Liver (tissue), 3 donors: ENCODE data around the gene MYBPHL.

Experiments used
- CTCF ChIP-seq: fragments of 150-350 bp; IDR thresholded peaks from 2 replicates; pipeline ENCODE4 v1.5.1; 2017; ENCODE audit warnings: improper control_type of control experiment, low read depth, low read length; ENCODE audit not compliant: missing input control
- EGR1 ChIP-seq, 2 donors: IDR thresholded peaks; 2 replicates each; pipeline ENCODE4 v1.6.1; 2016 to 2018; ENCODE audit warnings: antibody characterized with exemption in 2 of 2, low read depth in 2 of 2
- FOXA1 ChIP-seq: IDR thresholded peaks from 2 replicates; pipeline ENCODE4 v1.6.1; 2016; ENCODE audit warnings: antibody characterized with exemption
- HNF4A ChIP-seq, 2 donors: conservative IDR thresholded peaks; 2 replicates each; pipeline ENCODE4 v1.6.1; 2016; ENCODE audit warnings: antibody characterized with exemption in 2 of 2, mild to moderate bottlenecking in 2 of 2
- TAF1 ChIP-seq: conservative IDR thresholded peaks from 2 replicates; pipeline ENCODE4 v1.6.1; 2016; ENCODE audit warnings: antibody characterized with exemption, mild to moderate bottlenecking
- TF ChIP-seq, protein P1 (sequence below): IDR thresholded peaks from 2 replicates; pipeline ENCODE4 v1.6.1; 2016; ENCODE audit warnings: antibody characterized with exemption
- TF ChIP-seq, protein P2 (sequence below): IDR thresholded peaks from 2 replicates; pipeline ENCODE4 v1.6.1; 2016; ENCODE audit warnings: antibody characterized with exemption, mild to moderate bottlenecking
- donor health status: healthy.
- donor health status: healthy.

GRCh38 chr1:109309347-109309746 lies 2.5 kb upstream of the MYBPHL start:
- no peak for TF ChIP-seq CTCF
- peak; percentile 72 to 75 for TF ChIP-seq HNF4A (conservative IDR thresholded peaks at IDR 0.05)
- TF ChIP-seq, protein P1, sequence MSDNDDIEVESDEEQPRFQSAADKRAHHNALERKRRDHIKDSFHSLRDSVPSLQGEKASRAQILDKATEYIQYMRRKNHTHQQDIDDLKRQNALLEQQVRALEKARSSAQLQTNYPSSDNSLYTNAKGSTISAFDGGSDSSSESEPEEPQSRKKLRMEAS = no peak
- TF ChIP-seq TAF1 = no peak
- no peak for TF ChIP-seq EGR1 (IDR thresholded peaks at IDR 0.05; ENCODE audit: low read depth in 2 of 2)
- TF ChIP-seq, protein P2, sequence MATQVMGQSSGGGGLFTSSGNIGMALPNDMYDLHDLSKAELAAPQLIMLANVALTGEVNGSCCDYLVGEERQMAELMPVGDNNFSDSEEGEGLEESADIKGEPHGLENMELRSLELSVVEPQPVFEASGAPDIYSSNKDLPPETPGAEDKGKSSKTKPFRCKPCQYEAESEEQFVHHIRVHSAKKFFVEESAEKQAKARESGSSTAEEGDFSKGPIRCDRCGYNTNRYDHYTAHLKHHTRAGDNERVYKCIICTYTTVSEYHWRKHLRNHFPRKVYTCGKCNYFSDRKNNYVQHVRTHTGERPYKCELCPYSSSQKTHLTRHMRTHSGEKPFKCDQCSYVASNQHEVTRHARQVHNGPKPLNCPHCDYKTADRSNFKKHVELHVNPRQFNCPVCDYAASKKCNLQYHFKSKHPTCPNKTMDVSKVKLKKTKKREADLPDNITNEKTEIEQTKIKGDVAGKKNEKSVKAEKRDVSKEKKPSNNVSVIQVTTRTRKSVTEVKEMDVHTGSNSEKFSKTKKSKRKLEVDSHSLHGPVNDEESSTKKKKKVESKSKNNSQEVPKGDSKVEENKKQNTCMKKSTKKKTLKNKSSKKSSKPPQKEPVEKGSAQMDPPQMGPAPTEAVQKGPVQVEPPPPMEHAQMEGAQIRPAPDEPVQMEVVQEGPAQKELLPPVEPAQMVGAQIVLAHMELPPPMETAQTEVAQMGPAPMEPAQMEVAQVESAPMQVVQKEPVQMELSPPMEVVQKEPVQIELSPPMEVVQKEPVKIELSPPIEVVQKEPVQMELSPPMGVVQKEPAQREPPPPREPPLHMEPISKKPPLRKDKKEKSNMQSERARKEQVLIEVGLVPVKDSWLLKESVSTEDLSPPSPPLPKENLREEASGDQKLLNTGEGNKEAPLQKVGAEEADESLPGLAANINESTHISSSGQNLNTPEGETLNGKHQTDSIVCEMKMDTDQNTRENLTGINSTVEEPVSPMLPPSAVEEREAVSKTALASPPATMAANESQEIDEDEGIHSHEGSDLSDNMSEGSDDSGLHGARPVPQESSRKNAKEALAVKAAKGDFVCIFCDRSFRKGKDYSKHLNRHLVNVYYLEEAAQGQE = no peak
- TF ChIP-seq FOXA1 = no peak
